NK-92 treated with Interleukin-12 subunit alpha and Interleukin-12 subunit beta, amount 100 ng/mL, for 24 hours (cell line): ENCODE measurements around the gene GCG.
A peak's percentile ranks its signal among the peaks of the same experiment; 100 is the strongest.

Experiments used
- DNase-seq: peaks from one replicate; lab custom pipeline; 2025; lab: John Stamatoyannopoulos, UW

The GCG gene

DNA sequence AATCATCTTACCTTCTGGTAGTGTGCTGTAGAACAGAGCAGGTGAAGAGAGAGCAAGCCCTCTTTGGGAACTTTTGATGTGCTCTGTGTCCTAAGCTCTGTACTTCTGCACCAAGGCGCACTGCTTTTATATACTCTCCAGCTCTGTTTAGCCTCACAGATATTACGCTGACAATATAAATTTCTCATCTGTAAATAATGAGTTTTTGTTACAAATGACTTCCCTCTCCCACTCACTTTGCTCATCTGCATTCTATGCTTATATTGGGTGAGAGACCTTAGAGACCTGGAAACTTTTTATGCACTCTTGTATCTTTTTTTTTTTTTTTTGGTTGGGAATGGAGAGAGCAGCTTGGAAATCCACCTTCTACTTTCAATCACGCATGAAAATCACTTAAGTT, at the start of gene GCG:
TSS of gene GCG (minus strand) at position 101 of the 400 bp plus-strand sequence. CDS start 3,069 bp downstream, outside the sequence.
- no peak for DNase-seq

DNA sequence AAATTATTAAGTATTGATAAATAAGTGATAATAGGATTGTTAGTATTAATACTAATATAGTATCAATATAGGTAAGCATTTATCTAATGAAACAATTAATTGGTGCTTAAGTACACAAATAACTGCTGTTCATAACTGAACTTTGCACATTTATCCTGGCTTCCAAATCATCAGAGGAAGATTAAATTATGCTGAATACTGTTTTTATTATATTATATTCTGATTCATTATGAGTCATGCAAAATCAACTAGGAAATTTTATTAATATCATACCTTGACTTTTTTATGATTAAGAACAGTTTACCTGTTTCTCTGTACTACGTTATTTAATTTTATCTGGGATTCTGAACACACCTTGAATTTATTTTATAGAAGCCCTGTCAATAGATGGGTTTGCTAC, 48.6 kb upstream of the GCG start:
- DNase-seq = no peak

GRCh38 chr2:162199913-162200312, 47.9 kb upstream of the GCG start:
- no peak for DNase-seq

DNA sequence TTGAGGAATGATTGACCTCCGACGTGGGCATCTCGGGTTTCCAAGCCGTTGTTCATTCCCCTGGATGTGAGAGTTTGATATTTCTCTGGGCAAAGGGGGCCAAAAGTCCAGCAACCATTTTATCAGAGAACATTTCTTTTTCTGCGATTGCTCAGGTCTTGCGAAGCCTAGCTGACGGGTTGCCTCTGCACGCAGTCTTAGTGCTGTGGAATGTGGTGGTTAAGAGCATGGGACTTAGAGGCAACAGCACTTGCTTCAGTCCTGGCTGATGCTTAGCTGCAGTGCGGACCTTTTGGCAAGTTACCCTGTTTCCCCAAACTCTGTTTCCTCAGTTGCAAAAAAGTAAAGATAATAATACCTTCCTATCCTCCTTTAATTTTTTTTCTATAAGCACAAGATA, 46.2 kb upstream of the GCG start:
- DNase-seq = no peak

DNA sequence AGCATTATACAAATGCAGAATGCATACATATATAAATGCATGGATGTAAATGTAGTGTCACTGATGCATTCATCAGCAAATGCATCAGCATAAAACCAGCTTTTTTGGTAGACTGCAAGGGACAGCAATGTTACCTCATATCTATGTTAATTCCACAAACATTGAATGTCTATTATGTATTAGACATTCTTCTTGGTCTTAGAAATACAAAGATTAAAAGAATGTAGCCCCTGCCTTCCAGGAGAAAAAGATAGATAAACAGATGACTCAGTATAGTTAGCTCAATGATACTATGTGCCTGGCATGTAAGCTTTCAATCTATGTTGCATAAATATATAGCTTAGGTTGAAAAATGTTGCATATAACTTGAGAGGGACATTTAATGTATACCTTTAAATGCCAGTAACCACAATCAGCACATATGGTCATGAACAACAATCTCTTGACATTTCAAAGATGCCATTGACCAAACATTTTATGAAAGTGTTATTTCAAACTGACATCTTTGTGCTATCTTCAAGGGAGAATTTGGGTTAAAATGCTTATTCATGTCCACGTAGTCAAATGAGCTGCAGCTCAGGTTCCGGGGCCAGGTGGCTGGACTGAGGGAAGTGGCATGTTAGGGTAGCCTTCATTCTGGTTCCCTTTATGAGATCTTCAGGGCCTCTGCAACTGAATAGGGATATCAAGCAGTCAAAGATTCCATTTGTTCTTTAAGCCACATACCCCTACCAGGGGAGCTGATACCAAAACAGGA, 45.2 kb upstream of the GCG start:
- DNase-seq = no peak

DNA sequence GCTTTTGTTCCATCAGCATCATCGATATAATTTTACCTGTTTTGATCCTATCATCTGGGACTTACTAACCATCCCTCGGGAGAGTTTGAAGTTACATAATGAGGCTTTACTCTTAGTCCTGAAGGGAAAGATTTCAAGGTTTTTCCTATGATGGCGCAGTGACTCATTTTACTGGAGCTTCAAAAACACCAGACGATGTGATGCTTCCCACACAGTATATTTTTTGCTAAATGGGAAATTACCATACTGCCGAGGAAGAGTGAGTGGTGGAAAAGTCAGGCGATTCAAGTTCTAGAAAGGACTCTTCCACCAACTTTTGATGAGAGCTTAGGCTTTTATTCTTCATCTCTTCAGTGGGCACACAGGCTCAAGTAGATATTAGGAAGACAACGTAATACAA, 44.6 kb upstream of the GCG start:
- DNase-seq = no peak

- no peak for DNase-seq
Observed at GRCh38 chr2:162188451-162188850, 36.4 kb upstream of the GCG start.

DNA sequence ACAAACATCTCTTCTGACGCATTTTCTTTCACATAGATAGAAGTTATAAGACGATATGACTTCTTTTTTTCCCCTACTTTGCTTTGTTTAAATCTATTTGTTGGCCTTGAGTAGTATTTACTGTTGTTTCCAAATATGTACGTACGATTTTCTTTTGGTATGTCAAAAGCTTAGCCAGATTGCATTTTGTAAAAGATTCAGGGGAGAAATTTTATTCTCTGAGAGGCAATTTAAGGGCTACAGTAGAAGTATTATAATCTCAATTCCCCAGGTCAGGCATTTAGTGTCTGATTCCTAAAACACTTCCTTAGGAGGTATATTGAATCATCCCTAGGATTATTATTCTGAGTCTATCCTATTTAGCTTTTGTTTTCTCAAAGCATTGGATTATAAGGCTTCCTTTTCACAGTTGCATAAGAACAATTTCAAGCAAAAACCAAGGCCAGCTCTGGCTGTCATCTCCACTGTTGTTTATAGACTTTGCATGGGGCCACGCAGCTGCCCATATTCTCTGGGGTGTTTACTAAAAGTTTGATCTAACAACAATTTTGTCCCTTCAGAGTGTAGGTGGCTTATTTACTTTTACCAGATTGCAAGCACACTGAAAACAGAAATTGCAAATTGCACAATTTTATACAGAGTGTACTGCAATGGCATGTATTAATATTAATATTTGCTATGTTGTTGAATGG, 33.6 kb upstream of the GCG start:
- no peak for DNase-seq

DNA sequence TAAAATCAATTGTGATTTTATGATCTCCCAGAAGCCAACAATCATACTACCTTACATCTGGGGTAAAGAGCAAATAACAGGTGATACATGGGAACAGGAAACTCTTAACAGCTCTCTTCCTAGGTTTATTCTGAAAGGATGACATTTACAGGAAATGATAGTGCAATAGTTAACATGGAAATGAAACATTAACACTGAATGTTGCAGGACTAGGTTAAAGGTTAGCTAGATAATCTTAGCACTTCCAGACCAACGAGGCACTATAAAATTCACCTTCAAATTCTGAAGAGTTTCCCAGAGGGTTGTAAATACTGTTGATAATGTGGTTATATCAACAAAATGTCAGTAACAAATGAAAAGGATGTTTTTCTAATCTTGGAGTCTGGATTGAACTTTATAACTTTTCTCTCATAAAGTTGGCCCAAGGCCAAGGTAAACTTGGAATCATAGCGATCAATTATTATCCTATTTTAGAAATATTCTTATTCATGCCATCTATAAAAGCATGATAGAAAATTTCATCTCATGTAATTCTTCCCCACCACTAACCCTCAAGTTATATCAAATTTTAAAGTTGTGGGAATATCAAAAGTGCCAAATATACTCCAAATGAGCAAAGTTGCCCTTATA, 32.9 kb upstream of the GCG start:
- no peak for DNase-seq

- no peak for DNase-seq
Observed at GRCh38 chr2:162184359-162184758, 32.3 kb upstream of the GCG start.

DNA sequence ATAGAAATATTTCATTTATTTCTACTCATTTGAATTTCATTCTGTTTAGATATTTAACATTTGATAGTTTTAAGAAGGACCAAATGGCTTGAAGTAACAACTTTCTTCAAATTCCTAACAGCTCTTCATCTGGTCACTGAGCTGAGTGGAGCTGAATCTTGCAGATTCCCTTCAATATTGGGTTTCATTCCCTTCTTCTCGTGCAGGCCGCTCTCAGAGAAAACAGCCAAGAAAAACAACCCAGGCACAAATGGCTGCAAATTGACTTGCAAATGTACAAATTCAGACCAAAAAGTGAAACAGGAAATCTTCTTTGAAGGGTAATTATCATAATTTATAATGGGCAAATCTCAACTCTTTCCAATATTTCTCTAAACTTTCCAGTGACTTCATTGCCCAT, 30.3 kb upstream of the GCG start:
- DNase-seq = no peak

DNA sequence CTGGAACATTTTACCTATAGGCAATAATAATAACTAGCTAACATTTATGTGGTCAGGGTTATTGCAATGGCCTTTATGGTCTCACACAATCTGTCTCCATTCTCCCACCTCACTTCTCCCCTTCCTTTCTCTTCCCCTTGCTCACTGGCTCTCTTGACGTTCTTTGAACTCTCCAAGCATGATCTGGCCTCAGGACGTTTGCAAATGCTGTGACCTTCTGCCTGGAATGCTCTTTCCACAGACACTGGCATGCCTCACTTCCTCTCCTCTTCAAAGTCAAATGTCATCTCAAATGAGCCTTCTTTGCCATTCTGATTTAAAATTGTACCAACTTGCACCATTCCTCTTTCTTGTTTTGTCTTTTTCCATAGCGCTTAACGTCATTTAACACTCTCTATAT, 25.3 kb upstream of the GCG start:
- no peak for DNase-seq

- DNase-seq = no peak
Observed at GRCh38 chr2:162175714-162176113, 23.7 kb upstream of the GCG start.

DNA sequence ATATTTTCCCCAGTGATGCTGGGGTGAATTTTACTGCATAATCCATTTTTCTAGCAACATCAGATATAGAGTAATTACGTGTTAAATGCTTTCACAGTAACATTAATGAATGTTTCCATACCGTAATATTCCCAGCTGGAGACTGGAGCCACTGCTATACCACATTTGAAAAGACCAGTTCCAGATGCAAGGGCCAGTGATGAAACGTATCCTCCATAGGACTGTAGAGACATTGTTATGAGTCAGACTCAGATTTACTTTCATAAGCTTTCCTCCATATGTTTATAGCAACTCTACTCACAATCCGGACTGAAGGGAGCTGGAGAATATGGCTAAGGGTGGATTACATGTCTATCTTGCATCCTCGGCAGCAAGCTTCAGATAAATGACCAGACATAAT, 22.7 kb upstream of the GCG start:
- DNase-seq = no peak

DNA sequence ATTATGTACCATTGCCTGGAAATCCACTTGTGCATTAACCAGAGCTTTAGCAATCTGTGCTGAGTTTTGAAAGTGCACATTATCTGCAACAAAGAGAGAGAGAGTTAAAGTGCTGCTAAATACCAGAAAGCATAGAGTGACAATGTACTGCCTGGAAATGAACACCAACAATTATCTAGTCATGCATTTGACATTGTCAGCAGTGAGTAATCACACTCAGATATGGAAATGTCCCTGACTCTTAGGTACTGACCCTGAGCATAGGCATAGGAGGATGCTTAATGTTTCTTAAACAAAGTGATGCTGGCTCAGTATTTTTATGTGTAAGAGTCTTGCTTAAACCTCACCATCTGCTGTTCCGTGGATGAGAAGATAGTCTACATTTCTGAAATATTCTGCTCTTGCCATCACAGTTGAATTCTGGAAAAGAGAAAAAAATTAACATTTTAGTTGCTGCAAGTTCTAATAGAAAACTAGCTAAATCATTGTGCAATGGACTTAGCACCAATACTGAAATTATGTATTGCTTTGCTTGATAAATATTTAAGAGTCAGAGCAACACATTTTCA, 20.8 kb upstream of the GCG start:
- DNase-seq = no peak

GRCh38 chr2:162166745-162167144, 14.7 kb upstream of the GCG start:
- no peak for DNase-seq

DNA sequence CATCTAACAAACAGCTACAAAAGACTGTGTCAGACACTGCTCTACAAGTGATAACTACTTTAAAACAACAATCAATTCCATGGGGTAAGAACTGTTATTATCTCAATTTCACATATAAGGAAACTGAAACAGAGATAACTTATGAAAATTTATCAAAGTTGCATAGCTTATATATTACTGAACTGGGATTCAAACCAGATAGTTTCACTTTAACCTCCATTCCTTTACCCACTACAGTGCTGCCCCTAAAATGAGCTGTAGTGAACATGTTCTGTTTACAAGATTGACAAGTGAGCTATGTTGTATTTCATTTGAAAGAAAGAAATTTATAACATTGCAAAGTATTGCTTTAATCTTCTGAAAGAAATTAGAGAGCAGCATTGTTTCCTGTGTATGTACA, 14.1 kb upstream of the GCG start:
- no peak for DNase-seq

- no peak for DNase-seq
Observed at GRCh38 chr2:162164802-162165201, 12.8 kb upstream of the GCG start.

DNA sequence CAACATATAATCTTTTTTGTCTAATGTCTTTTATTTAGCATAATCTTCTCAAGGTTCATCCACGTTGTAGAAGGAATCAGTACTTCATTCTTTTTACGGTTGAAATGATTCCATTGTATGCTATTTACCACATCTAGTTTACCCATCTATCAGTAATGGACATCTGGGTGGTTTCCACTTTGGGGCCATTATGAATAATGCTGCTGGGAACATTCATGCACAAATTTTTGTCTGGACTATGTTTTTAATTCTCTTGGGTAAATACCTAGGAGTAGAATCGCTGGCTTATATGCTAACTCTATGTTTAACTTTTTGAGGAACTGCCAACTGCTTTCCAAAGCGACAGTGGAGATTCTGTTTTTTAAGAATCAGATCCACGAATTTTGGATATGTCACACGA, 7.4 kb upstream of the GCG start:
- no peak for DNase-seq

DNA sequence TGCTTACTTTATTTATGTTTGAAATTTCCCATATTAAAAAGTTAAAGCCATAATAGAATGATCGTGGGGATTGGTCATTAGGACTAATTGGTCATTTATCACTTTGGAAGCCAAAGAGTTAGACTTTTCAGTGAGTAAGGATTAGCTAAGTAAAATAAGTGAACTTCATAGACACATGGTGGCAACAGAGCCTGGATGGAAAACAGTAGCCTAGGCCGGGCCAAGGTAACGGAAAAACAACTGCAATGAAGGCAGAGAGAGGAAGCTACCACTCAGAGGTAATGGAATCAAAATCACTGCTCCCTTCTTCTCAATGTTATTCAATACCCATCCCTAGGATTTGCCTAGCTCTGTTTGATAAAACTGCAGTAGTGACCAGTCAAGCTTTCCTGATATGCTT, 4.1 kb upstream of the GCG start:
- no peak for DNase-seq

- no peak for DNase-seq
Observed at GRCh38 chr2:162155093-162155492, 3.0 kb upstream of the GCG start.

DNA sequence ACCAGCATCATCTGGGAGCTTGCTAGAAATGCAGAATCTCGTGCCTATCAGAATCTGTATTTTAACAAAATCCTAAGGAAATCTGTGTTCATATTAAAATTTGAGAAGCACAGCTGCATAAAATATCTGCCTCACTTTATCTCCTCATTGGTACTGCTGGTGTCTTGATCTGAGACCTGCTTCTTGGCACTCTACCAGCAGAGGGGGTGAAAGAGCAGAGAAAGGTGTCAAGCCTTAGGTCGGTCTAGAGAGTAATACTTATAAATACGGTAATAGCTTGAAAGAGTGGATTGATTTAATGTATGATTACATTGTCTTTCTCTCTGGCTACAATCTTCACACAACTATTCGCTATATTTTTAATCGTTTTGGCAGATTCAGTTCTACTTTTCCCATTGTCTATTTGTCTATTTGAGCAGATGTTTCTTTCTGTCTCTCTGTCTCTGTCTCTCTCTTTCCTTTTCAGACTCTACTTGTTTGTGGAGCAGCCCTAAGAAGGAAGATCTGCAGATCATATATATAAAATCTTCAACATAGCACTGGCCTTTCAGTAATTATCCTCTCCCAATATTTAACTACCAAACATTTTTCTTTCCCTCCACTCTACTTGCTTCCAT, 1.7 kb upstream of the GCG start:
- DNase-seq = peak; percentile 24

GRCh38 chr2:162149940-162150339, 2.1 kb downstream of the GCG start:
- DNase-seq = no peak
